Right lobe of liver (tissue), 6 donors: ENCODE measurements around the gene DBF4B. TPM values are rescaled to one million over a fixed set of nuclear protein-coding genes. Genes with fewer than 3 reads are reported as not detected.
"Not testable (repeated sequence)": the region's sequence is repeated elsewhere in the genome, so short reads cannot be mapped to it uniquely, and the experiment has no call there.

Experiments
- ATAC-seq, 4 donors: fragments of 200-7000 bp; cut with Tn5 transposase; one replicate each; pipeline ENCODE4 v1.9.1; 2020; ENCODE audit warnings: mild to moderate bottlenecking in 4 of 4, moderate library complexity in 4 of 4
- DNase-seq, 3 donors: peaks; one replicate each; pipeline ENCODE4 v3.0.0-alpha.2; 2020
- H3K27ac ChIP-seq, 3 donors: fragments of 200-600 bp; one replicate each; pipeline ENCODE4 v1.8.0; 2022
- H3K27me3 ChIP-seq, 2 donors: fragments of 200-600 bp; one replicate each; pipeline ENCODE4 v1.8.0; 2022
- H3K36me3 ChIP-seq, 4 donors: fragments of 200-600 bp; sonication (generic) in 1 of 4; one replicate each; pipeline versions ENCODE4 v1.5.1 to v1.8.0; 2017 to 2022; ENCODE audit warnings: control low read depth in 1 of 4
- H3K4me1 ChIP-seq, 4 donors: fragments of 200-600 bp; sonication (generic) in 1 of 4; one replicate each; pipeline versions ENCODE4 v1.5.1 to v1.8.0; 2017 to 2022; ENCODE audit warnings: control low read depth in 1 of 4
- H3K4me3 ChIP-seq, 3 donors: fragments of 200-600 bp; one replicate each; pipeline ENCODE4 v1.8.0; 2022
- H3K9me3 ChIP-seq, 4 donors: fragments of 200-600 bp; sonication (generic) in 1 of 4; one replicate each; pipeline versions ENCODE4 v1.5.1 to v1.8.0; 2017 to 2022; ENCODE audit warnings: control low read depth in 1 of 4
- CTCF ChIP-seq, 4 donors: fragments of 200-600 bp in 3 of 4; fragments of 450-650 bp in 1 of 4; IDR thresholded peaks; one replicate each; pipeline versions ENCODE4 v1.5.1 to v1.8.0; 2016 to 2022; ENCODE audit warnings: antibody characterized with exemption in 4 of 4, mild to moderate bottlenecking in 2 of 4
- POLR2A ChIP-seq: fragments of 450-650 bp; IDR thresholded peaks from one replicate; pipeline ENCODE4 v1.6.1; 2017; ENCODE audit warnings: antibody characterized with exemption, mild to moderate bottlenecking
- WGBS: methylation state at CpG from one replicate; pipeline ENCODE4 v1.1.6; 2018; ENCODE audit warnings: low coverage, low lambda C conversion rate; ENCODE audit not compliant: insufficient coverage; ENCODE audit errors: missing lambda C conversion rate; 5-methylcytosine and 5-hydroxymethylcytosine counted together
- intact Hi-C, 2 donors: fragments of 100-400 bp; cut with DNase I; formaldehyde crosslinking; loops; one replicate each; pipeline versions ENCODE4 v1.11.2 to v1.14.1; 2022
- total RNA-seq, 6 experiments: library from RNA; depleted of rRNA in 2 of 6; stranded (reverse); fragments of >200 nt in 2 of 6; fragmentation: NEBNext Ultra II Directional in 3 of 6; extraction: Animal tissue kit (Norgen Biotek cat#: 25700) in 3 of 6; gene quantifications; one replicate each; pipeline versions ENCODE4 v1.1.0 to v1.2.4, GENCODE V29; 2016 to 2023
- donor health status: DM: no; HTN: yes; CAD: no.
- donor health status: DM: no; HTN: no; CAD: no.
- donor health status: DM: no; HTN: no; CAD: no.
- donor health status: DM: no; HTN: yes; CAD: no.
- donor health status: DM: no; HTN: yes; CAD: no.

The DBF4B gene
- total RNA-seq, 6 experiments from 2014 or later, result 0.81 to 2.3 (median 1.7) TPM

- Histone ChIP-seq H3K4me1 (peaks cover 0 to 14% (median 3%) of the 10 kb centered on the region in 4 donors), H3K4me3 (peak overlapping the region in 1 of 3 donors; percentile 95), H3K27ac (peak overlapping the region in 1 of 3 donors; percentile 77)
- peak; percentile 62 to 83 (median 69) for ATAC-seq
- intact Hi-C loops, H3K36me3 ChIP-seq, H3K27me3 ChIP-seq, H3K9me3 ChIP-seq: not testable (repeated sequence)
- DNase-seq, result peak in 2 of 3 donors; percentile 19 to 76
- 76% methylated on average over 17 of the region's 21 CpGs for WGBS
- TF ChIP-seq CTCF (IDR thresholded peaks at IDR 0.05), result peak in 3 of 4 donors; percentile 33 to 50 (median 37)
These were observed 17.6 kb upstream of the DBF4B start for GRCh38 chr17:44690746-44691306.

GRCh38 chr17:44693609-44694008 is 14.9 kb upstream of the DBF4B start:
- H3K4me3 ChIP-seq, result no peak overlapping the region
- H3K27ac ChIP-seq, result no peak overlapping the region
- TF ChIP-seq CTCF (IDR thresholded peaks at IDR 0.05), result no peak
- no peak for TF ChIP-seq POLR2A
- WGBS, result 66% methylated on average over 11 of the region's 11 CpGs
- intact Hi-C loops, result no loop called here
- no peaks in the 10 kb centered on the region for H3K27me3 ChIP-seq
- H3K36me3 ChIP-seq, result no peaks in the 10 kb centered on the region
- ATAC-seq (no peak), DNase-seq (no peak)
- no peaks in the 10 kb centered on the region for H3K9me3 ChIP-seq
- peaks cover 0 to 10% (median 2%) of the 10 kb centered on the region in 4 donors for H3K4me1 ChIP-seq

GRCh38 chr17:44700288-44700687 is 8.2 kb upstream of the DBF4B start:
- H3K4me3 ChIP-seq, H3K27ac ChIP-seq, ATAC-seq, H3K27me3 ChIP-seq, H3K4me1 ChIP-seq, H3K9me3 ChIP-seq, intact Hi-C loops, DNase-seq, H3K36me3 ChIP-seq: not testable (repeated sequence)
- 78% methylated on average over 10 of the region's 10 CpGs for WGBS

- no peak for DNase-seq
- intact Hi-C loops, result no loop called here
- Histone ChIP-seq H3K36me3 (no peaks in the 10 kb centered on the region), H3K27ac (peak overlapping the region in 1 of 3 donors; percentile 2), H3K4me3 (peak overlapping the region; percentile 50 to 86 (median 79)), H3K4me1 (peaks cover 0 to 10% (median 3%) of the 10 kb centered on the region in 4 donors), H3K9me3 (no peaks in the 10 kb centered on the region), H3K27me3 (no peaks in the 10 kb centered on the region)
- peak in 1 of 4 donors; percentile 11 for ATAC-seq
- 26% methylated on average over 4 of the region's 4 CpGs for WGBS
- no peak for TF ChIP-seq POLR2A
- TF ChIP-seq CTCF (IDR thresholded peaks at IDR 0.05), result no peak
These were observed 587 bp upstream of the DBF4B start for GRCh38 chr17:44707755-44708400.

- Histone ChIP-seq H3K4me1 (no peaks in the 10 kb centered on the region), H3K36me3 (no peaks in the 10 kb centered on the region), H3K9me3 (no peaks in the 10 kb centered on the region), H3K27ac (no peak overlapping the region), H3K4me3 (no peak overlapping the region), H3K27me3 (no peaks in the 10 kb centered on the region)
- DNase-seq (no peak), ATAC-seq (no peak)
- TF ChIP-seq POLR2A, result no peak
- TF ChIP-seq CTCF (IDR thresholded peaks at IDR 0.05), result no peak
- intact Hi-C loops, result no loop called here
- WGBS, result 83% methylated on average over 1 of the region's 1 CpG
These were observed 11.0 kb downstream of the DBF4B start for GRCh38 chr17:44719444-44719843.
